GM21619 (cell line): ENCODE data around the gene ITPKA.

Source experiments
- ATAC-seq: cut with Tn5 transposase; IDR thresholded peaks from one replicate; pipeline ENCODE4 v1.9.1; 2021; ENCODE audit not compliant: unreplicated experiment

ITPKA gene

GRCh38 chr15:41489641-41490040, 4.0 kb upstream of the ITPKA start:
- no peak for ATAC-seq

GRCh38 chr15:41490355-41490754, 3.3 kb upstream of the ITPKA start:
- ATAC-seq: no peak

- ATAC-seq: no peak
Observed at GRCh38 chr15:41491889-41492288, 1.8 kb upstream of the ITPKA start.

GRCh38 chr15:41492597-41493204, 973 bp upstream of the ITPKA start:
- ATAC-seq: no peak

GRCh38 chr15:41493902-41494189, 172 bp downstream of the ITPKA start:
- no peak for ATAC-seq

GRCh38 chr15:41494190-41494921, 682 bp downstream of the ITPKA start:
- no peak for ATAC-seq

GRCh38 chr15:41494922-41495735, 1.5 kb downstream of the ITPKA start:
- ATAC-seq: no peak

- ATAC-seq: no peak
Observed at GRCh38 chr15:41495736-41496599, 2.3 kb downstream of the ITPKA start.

GRCh38 chr15:41498657-41499056, 5.0 kb downstream of the ITPKA start:
- no peak for ATAC-seq

- ATAC-seq: no peak
Observed at GRCh38 chr15:41499109-41499851, 5.6 kb downstream of the ITPKA start.

GRCh38 chr15:41501191-41501917, 7.7 kb downstream of the ITPKA start:
- no peak for ATAC-seq

- ATAC-seq: no peak
Observed at GRCh38 chr15:41501931-41502794, 8.5 kb downstream of the ITPKA start.

- ATAC-seq: no peak
Observed at GRCh38 chr15:41502795-41503668, 9.4 kb downstream of the ITPKA start.

- no peak for ATAC-seq
Observed at GRCh38 chr15:41503669-41504010, 10.0 kb downstream of the ITPKA start.

GRCh38 chr15:41504751-41505492, 11.2 kb downstream of the ITPKA start:
- ATAC-seq: no peak

- no peak for ATAC-seq
Observed at GRCh38 chr15:41505776-41506175, 12.1 kb downstream of the ITPKA start.

GRCh38 chr15:41506796-41507341, 13.2 kb downstream of the ITPKA start:
- ATAC-seq: no peak
